Measurements from ENCODE around the gene CHRNB2.

- TF ChIP-seq, protein P1, sequence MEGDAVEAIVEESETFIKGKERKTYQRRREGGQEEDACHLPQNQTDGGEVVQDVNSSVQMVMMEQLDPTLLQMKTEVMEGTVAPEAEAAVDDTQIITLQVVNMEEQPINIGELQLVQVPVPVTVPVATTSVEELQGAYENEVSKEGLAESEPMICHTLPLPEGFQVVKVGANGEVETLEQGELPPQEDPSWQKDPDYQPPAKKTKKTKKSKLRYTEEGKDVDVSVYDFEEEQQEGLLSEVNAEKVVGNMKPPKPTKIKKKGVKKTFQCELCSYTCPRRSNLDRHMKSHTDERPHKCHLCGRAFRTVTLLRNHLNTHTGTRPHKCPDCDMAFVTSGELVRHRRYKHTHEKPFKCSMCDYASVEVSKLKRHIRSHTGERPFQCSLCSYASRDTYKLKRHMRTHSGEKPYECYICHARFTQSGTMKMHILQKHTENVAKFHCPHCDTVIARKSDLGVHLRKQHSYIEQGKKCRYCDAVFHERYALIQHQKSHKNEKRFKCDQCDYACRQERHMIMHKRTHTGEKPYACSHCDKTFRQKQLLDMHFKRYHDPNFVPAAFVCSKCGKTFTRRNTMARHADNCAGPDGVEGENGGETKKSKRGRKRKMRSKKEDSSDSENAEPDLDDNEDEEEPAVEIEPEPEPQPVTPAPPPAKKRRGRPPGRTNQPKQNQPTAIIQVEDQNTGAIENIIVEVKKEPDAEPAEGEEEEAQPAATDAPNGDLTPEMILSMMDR (IDR thresholded peaks at IDR 0.05; ENCODE audit: poor library complexity) = no peak
- TF ChIP-seq EZH2phosphoT487 (IDR thresholded peaks at IDR 0.05; ENCODE audit: low read depth, severe bottlenecking, unreplicated experiment) = no peak
Observed at GRCh38 chr1:154529308-154529707, 38.3 kb upstream of the CHRNB2 start.
